Psoas muscle (tissue), 8 donors: Measurements from ENCODE around the gene RTTN. TPM values are rescaled to one million over a fixed set of nuclear protein-coding genes. Genes with fewer than 3 reads are reported as not detected.

Source experiments
- ATAC-seq, 4 donors: fragments of 200-7000 bp; cut with Tn5 transposase; one replicate each; pipeline ENCODE4 v1.9.1; 2020; ENCODE audit warnings: moderate library complexity in 3 of 4, mild to moderate bottlenecking in 2 of 4
- DNase-seq, 2 donors: peaks; one replicate each; pipeline ENCODE4 v3.0.0-alpha.2; 2020
- H3K27ac ChIP-seq: fragments of 200-600 bp; one replicate; pipeline ENCODE4 v1.8.0; 2022
- H3K27me3 ChIP-seq, 3 donors: fragments of 200-600 bp in 1 of 3; one replicate each; pipeline versions ENCODE4 v1.6.1 to v1.8.0; 2013 to 2022; ENCODE audit warnings: low read length in 2 of 3, mild to moderate bottlenecking in 2 of 3, moderate library complexity in 1 of 3; ENCODE audit not compliant: insufficient read depth in 3 of 3
- H3K36me3 ChIP-seq, 2 donors: fragments of 200-600 bp in 1 of 2; one replicate each; pipeline versions ENCODE4 v1.6.1 to v1.8.0; 2013 to 2022; ENCODE audit warnings: low read depth in 1 of 2, mild to moderate bottlenecking in 1 of 2, moderate library complexity in 1 of 2; ENCODE audit not compliant: insufficient read depth in 1 of 2
- H3K4me1 ChIP-seq: fragments of 200-600 bp; one replicate; pipeline ENCODE4 v1.8.0; 2022
- H3K4me3 ChIP-seq: fragments of 200-600 bp; one replicate; pipeline ENCODE4 v1.8.0; 2022; ENCODE audit warnings: mild to moderate bottlenecking
- H3K9me3 ChIP-seq: fragments of 200-600 bp; one replicate; pipeline ENCODE4 v1.8.0; 2022
- WGBS, 3 donors: extraction: QIAGEN DNeasy Blood & Tissue Kit; methylation state at CpG; one replicate each; pipeline versions ENCODE4 v1.1.6 to v1.1.7; 2013; 5-methylcytosine and 5-hydroxymethylcytosine counted together
- intact Hi-C, 2 donors: fragments of 100-400 bp; cut with DNase I; formaldehyde crosslinking; loops; one replicate each; pipeline versions ENCODE4 v1.11.0 to v1.14.2; 2022
- polyA plus RNA-seq, 3 donors: library from polyadenylated mRNA; stranded (reverse); fragments of 200-250 nt; gene quantifications; one replicate each; pipeline ENCODE4 v1.2.3, GENCODE V29; 2013
- total RNA-seq, 4 donors: library from RNA; stranded (reverse); fragmentation: NEBNext Ultra II Directional in 2 of 4; extraction: Animal tissue kit (Norgen Biotek cat#: 25700) in 2 of 4; gene quantifications; one replicate each; pipeline versions ENCODE4 v1.2.1 to v1.2.4, GENCODE V29; 2021 to 2023
- TF ChIP-seq, protein P1 (sequence below): fragments of 200-600 bp; IDR thresholded peaks from one replicate; pipeline ENCODE4 v1.8.0; 2022; ENCODE audit warnings: antibody characterized with exemption
- donor health status: healthy with polysubstance abuse.
- donor health status: DM: no; HTN: no; CAD: no; lungs with moderate emphysema.
- donor health status: Bipolar disorder and iron deficiency.
- donor health status: healthy.
- donor health status: DM: yes; HTN: yes; CAD: no.
- donor health status: DM: no; HTN: no; CAD: no.
- donor health status: DM: no; HTN: no; CAD: no.
- donor health status: DM: yes; HTN: yes; CAD: no.

The RTTN gene
- total and polyA plus RNA-seq, 7 donors: 1.6 to 7.1 (median 3.9) TPM

DNA sequence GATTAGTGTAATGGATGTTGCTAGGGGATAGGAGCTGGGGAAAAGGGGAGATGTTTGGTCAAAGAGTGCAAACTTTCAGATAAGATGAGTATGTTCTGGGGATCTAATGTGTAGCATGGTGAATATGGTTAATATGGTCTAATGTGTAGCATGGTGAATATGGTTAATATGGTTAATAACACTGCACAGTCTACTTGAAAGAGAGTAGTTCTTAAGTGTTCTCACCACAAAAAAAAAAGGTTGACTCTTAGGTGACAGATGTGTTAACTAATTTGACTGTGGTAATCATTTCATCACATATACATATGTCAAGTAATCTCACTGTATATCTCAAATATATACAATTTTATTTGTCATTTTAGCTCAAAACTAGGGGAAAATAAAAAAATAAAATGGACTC, 136.5 kb downstream of the RTTN start:
- intact Hi-C loops: no loop called here
- H3K4me3 ChIP-seq: no peak overlapping the region
- no peaks in the 10 kb centered on the region for H3K4me1 ChIP-seq
- no peaks in the 10 kb centered on the region for H3K9me3 ChIP-seq
- TF ChIP-seq, protein P1, sequence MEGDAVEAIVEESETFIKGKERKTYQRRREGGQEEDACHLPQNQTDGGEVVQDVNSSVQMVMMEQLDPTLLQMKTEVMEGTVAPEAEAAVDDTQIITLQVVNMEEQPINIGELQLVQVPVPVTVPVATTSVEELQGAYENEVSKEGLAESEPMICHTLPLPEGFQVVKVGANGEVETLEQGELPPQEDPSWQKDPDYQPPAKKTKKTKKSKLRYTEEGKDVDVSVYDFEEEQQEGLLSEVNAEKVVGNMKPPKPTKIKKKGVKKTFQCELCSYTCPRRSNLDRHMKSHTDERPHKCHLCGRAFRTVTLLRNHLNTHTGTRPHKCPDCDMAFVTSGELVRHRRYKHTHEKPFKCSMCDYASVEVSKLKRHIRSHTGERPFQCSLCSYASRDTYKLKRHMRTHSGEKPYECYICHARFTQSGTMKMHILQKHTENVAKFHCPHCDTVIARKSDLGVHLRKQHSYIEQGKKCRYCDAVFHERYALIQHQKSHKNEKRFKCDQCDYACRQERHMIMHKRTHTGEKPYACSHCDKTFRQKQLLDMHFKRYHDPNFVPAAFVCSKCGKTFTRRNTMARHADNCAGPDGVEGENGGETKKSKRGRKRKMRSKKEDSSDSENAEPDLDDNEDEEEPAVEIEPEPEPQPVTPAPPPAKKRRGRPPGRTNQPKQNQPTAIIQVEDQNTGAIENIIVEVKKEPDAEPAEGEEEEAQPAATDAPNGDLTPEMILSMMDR: no peak
- no peak overlapping the region for H3K27ac ChIP-seq
- no peaks in the 10 kb centered on the region for H3K27me3 ChIP-seq
- peaks cover 0 to 19% of the 10 kb centered on the region in 2 donors for H3K36me3 ChIP-seq
- no peak for DNase-seq
- ATAC-seq: no peak

DNA sequence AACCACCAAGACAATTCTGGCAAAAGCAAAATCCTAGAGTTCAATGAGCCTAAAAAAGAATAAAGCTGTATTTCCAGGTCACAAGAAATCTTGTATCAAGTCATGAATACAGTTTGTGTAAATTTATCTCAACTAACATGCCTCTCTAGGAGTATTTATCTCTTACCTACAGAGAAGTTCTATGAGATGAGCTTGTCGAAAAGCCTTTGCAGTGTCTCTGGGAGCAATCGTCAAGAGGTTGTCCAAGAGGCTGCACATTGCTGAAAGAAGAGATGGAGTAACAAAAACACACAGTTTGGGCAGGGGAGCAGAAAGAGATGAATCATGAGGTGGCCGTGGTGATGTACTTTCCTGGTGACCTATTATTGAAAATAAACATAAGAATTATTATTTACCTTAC, 145.8 kb downstream of the RTTN start:
- Histone ChIP-seq H3K36me3 (peaks cover 0 to 40% of the 10 kb centered on the region in 2 donors), H3K27me3 (no peaks in the 10 kb centered on the region)
- intact Hi-C loops: no loop called here

DNA sequence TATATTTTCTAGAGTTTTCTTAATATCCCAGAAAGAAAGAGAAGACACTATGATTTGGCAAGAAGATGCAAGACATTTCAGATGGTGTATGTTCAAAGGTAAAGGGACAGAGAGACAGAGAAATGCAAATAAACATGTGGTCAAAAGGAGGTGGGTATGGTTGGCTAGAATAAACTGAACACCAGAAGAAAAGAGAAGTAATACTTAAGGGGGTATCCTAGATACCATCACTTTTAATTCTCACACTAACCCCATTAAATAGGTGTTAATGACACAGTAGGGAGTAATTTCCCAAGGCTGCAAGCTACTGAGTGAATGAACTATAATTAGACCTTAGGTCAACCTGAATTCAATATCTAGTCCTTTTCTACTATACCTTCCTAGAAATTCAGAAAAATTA, 146.6 kb downstream of the RTTN start:
- H3K27ac ChIP-seq: no peak overlapping the region
- DNase-seq: no peak
- no peak for ATAC-seq
- peaks cover 0 to 40% of the 10 kb centered on the region in 2 donors for H3K36me3 ChIP-seq
- no peaks in the 10 kb centered on the region for H3K4me1 ChIP-seq
- TF ChIP-seq, protein P1: no peak
- no peak overlapping the region for H3K4me3 ChIP-seq
- H3K27me3 ChIP-seq: no peaks in the 10 kb centered on the region
- intact Hi-C loops: no loop called here
- no peaks in the 10 kb centered on the region for H3K9me3 ChIP-seq

More for the DNA sequence above, 145.8 kb downstream of the RTTN start:
- H3K4me1 ChIP-seq: no peaks in the 10 kb centered on the region
- ATAC-seq: no peak
- TF ChIP-seq, protein P1: no peak
- no peak for DNase-seq
- no peak overlapping the region for H3K4me3 ChIP-seq
- H3K27ac ChIP-seq: no peak overlapping the region
- H3K9me3 ChIP-seq: no peaks in the 10 kb centered on the region
- 93 to 99% (median 95%) methylated on average over 3 of the region's 3 CpGs for WGBS, 3 donors

DNA sequence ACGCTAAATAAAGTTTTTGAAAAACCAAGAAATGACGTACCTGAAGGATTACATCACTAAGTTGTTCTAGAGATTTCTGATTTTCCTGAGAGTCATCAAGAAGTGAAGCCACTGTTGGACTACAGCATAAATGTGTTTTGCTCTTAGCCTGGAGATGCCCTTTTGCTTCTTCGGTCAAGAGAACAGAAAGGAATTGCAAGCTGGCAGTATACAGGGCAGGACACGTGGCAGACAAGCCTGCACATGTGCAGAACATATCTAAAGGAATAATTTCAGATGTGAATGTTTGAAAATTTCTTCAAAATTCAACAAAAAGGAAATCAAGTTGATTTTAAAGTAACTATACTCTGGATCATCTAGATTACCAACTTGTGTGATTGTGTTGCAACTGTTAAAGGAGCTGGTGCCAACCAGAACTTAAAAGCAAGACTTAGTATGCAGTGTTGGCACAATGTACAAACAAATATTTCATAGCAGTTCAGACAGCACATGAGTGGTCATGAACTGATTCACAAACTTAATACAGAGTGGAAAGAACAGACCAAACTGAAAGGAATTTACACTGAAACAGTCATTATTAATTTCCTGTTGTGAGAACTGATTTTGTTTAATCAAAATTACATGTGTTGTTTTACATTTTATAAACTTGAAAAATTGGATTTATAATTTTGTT, 157.4 kb downstream of the RTTN start:
- Histone ChIP-seq H3K4me1 (peaks cover 5% of the 10 kb centered on the region), H3K27me3 (no peaks in the 10 kb centered on the region), H3K36me3 (peaks cover 0 to 15% of the 10 kb centered on the region in 2 donors), H3K4me3 (no peak overlapping the region), H3K9me3 (no peaks in the 10 kb centered on the region), H3K27ac (no peak overlapping the region)
- 48 to 68% (median 57%) methylated on average over 4 of the region's 4 CpGs for WGBS, 3 donors
- TF ChIP-seq, protein P1: no peak
- ATAC-seq: peak in 3 of 4 donors; percentile 42 to 68 (median 65)
- no peak for DNase-seq
- intact Hi-C loops: no loop called here

DNA sequence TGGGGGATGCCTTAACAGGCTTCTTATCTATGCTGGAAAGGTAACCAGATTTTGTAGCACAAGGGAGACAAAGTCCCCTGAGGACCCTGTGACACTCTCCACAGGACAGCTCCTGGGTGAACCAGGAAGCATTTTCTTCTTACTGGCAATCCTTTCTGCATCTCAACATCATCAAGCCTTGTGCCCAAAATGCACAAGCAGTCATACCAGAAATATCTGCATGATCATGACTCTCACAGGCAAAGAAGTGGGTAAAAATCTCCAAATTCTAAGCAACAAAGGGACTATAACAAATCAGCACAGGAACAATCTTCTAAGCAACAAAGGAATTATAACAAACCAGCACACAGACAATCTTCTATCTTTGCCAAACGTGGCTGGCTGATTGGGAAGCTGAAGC, 158.7 kb downstream of the RTTN start:
- Histone ChIP-seq H3K4me1 (peaks cover 5% of the 10 kb centered on the region), H3K9me3 (no peaks in the 10 kb centered on the region), H3K27ac (no peak overlapping the region), H3K27me3 (no peaks in the 10 kb centered on the region), H3K4me3 (no peak overlapping the region), H3K36me3 (peaks cover 0 to 12% of the 10 kb centered on the region in 2 donors)
- WGBS, 3 donors: 58 to 68% (median 63%) methylated on average over 1 of the region's 1 CpG
- TF ChIP-seq, protein P1: no peak
- DNase-seq (no peak), ATAC-seq (no peak)
- intact Hi-C loops: no loop called here
